ENCODE results near the gene SLIT1. TPM values are rescaled to one million over a fixed set of nuclear protein-coding genes. Genes with fewer than 3 reads are reported as not detected.

The SLIT1 gene
- total and polyA plus RNA-seq, 12 donors: 0.05 to 0.65 (median 0.15) TPM

DNA sequence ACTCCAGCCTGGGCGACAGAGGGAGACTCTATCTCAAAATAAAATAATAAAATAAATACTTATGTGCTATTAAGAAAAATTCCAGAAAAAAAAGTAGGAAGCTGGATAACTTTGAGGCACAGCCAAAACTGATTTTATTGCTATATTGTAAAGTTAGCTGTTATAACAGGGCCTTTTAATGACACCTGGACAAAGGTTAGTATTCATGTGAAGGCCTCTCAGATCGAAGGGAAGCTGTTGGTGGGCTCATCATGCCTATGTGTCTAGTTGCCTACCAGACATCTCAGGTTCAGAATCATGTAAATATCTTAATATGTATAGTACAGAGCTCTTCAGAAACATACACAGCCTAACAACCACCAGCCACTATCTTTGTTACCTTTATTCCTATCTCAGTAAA, 210.6 kb downstream of the SLIT1 start:
- Histone ChIP-seq H3K4me3 (no peak overlapping the region), H3K36me3 (replicated peaks in 1 of 2) (no peaks in the 10 kb centered on the region), H3K27ac (no peak overlapping the region), H3K27me3 (no peaks in the 10 kb centered on the region), H3K4me1 (replicated peaks in 1 of 2) (no peaks in the 10 kb centered on the region), H3K9me3 (replicated peaks in 1 of 3) (no peaks in the 10 kb centered on the region)
- TF ChIP-seq, protein P1, sequence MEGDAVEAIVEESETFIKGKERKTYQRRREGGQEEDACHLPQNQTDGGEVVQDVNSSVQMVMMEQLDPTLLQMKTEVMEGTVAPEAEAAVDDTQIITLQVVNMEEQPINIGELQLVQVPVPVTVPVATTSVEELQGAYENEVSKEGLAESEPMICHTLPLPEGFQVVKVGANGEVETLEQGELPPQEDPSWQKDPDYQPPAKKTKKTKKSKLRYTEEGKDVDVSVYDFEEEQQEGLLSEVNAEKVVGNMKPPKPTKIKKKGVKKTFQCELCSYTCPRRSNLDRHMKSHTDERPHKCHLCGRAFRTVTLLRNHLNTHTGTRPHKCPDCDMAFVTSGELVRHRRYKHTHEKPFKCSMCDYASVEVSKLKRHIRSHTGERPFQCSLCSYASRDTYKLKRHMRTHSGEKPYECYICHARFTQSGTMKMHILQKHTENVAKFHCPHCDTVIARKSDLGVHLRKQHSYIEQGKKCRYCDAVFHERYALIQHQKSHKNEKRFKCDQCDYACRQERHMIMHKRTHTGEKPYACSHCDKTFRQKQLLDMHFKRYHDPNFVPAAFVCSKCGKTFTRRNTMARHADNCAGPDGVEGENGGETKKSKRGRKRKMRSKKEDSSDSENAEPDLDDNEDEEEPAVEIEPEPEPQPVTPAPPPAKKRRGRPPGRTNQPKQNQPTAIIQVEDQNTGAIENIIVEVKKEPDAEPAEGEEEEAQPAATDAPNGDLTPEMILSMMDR (IDR thresholded peaks at IDR 0.05): no peak
- no peak for TF ChIP-seq POLR2A (IDR thresholded peaks at IDR 0.05)
- WGBS, 4 donors: 90 to 94% (median 92%) methylated on average over 2 of the region's 2 CpGs
- intact Hi-C loops (cut with DNase I): no loop called here
- DNase-seq: no peak

DNA sequence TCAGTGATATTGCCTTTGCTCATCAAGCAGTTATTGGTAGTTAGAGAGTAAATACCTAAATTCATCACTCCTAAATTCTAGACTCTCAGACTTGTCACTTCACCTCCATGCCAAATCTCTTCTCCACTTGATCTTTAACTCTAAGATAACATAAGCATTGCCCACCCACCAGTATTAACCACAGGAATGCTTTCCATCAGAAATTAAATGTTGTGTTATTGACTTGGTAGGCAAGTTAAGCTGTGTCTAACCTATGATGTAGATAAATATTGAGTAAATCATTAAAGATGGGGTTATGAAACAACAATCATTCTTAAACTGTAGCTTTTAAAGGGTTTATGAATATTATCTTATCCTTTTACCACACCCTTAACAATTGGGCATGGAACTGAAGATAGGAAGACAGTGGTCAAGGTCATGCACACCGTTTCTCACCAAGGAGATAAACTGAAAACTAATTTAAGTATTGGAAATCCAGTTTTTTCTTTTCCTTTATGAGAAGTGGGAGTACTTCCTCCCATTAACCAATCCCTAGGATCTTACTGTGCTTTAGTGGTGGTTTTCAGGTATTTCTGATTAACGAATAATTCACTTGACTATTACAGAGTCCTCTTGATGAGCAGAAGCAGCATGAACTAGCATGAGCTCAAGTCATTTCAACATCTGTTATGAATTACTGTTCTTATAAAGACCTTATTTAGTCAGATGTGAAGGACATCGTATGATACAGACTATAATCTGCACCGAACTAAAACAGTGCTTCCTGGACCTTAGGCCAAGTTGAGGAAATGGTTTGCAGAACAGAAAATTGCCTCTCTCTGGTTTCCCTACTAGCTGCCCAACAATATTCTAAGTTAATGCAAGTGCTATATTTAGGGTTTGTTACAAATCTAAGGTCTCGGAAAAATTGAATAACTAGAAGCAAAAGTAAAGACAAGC, 211.7 kb downstream of the SLIT1 start:
- TF ChIP-seq, protein P1 (IDR thresholded peaks at IDR 0.05): no peak
- TF ChIP-seq POLR2A (IDR thresholded peaks at IDR 0.05): no peak
- no peak overlapping the region for H3K27ac ChIP-seq
- intact Hi-C loops (cut with DNase I): no loop called here
- no peaks in the 10 kb centered on the region for H3K4me1 ChIP-seq (replicated peaks in 1 of 2)
- no peak for DNase-seq
- no peaks in the 10 kb centered on the region for H3K36me3 ChIP-seq (replicated peaks in 1 of 2)
- H3K27me3 ChIP-seq: no peaks in the 10 kb centered on the region
- H3K9me3 ChIP-seq (replicated peaks in 1 of 3): no peaks in the 10 kb centered on the region
- H3K4me3 ChIP-seq: no peak overlapping the region
- 59 to 63% (median 61%) methylated on average over 5 of the region's 5 CpGs for WGBS, 4 donors

DNA sequence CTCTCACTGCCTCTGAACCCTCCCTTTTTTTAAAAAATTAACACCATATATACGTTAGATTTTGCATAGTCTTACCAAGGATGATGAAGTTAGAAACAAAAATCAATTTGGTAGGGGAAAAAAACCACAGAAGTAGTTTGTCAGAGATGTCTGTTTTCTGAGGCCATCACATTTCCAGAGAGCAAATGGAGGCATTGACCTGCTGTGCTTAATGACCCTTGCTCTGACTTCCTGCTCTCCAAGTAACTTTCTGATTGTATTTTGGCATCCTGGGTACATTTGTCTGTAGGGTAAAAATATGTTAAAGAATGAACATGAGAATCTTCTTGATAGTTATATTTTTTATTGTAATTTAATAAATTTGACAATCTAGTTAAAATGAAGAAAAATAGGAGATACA, 213.5 kb downstream of the SLIT1 start:
- no peaks in the 10 kb centered on the region for H3K36me3 ChIP-seq (replicated peaks in 1 of 2)
- intact Hi-C loops (cut with DNase I): no loop called here
- no peaks in the 10 kb centered on the region for H3K27me3 ChIP-seq
- H3K4me1 ChIP-seq (replicated peaks in 1 of 2): no peaks in the 10 kb centered on the region
- DNase-seq: no peak
- H3K9me3 ChIP-seq (replicated peaks in 1 of 3): no peaks in the 10 kb centered on the region
- H3K27ac ChIP-seq: no peak overlapping the region
- TF ChIP-seq, protein P1 (IDR thresholded peaks at IDR 0.05): no peak
- no peak for TF ChIP-seq POLR2A (IDR thresholded peaks at IDR 0.05)
- H3K4me3 ChIP-seq: no peak overlapping the region
- WGBS, 4 donors: 84 to 92% (median 88%) methylated on average over 1 of the region's 1 CpG

DNA sequence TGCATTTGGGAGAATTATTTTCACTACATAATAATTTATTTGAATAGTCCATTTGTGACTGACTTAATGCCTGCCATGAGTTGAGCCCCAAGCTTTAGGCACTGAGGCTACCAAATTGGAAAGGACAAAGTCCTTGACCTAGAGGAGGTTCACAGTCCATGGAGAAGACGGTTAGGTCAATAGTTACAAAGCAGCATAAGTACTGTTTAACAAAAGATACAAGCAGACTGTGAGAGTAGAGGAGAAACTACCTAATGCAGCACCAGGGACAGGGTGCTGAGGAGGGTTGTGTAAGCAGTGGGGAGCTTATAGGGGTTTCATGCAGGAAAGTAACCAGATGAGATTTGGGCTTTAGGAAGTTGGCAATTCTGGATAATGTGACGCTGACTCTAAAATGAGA, 214.4 kb downstream of the SLIT1 start:
- no peaks in the 10 kb centered on the region for H3K36me3 ChIP-seq (replicated peaks in 1 of 2)
- no peaks in the 10 kb centered on the region for H3K27me3 ChIP-seq
- no peak for DNase-seq
- H3K4me1 ChIP-seq (replicated peaks in 1 of 2): no peaks in the 10 kb centered on the region
- 66 to 80% (median 73%) methylated on average over 2 of the region's 2 CpGs for WGBS, 4 donors
- no peak overlapping the region for H3K27ac ChIP-seq
- H3K9me3 ChIP-seq (replicated peaks in 1 of 3): no peaks in the 10 kb centered on the region
- no peak for TF ChIP-seq POLR2A (IDR thresholded peaks at IDR 0.05)
- TF ChIP-seq, protein P1 (IDR thresholded peaks at IDR 0.05): no peak
- no peak overlapping the region for H3K4me3 ChIP-seq
- intact Hi-C loops (cut with DNase I): no loop called here

Data from adrenal gland (tissue), 12 donors.